ENCODE measurements around the gene ZNF570.
A peak's percentile ranks its signal among the peaks of the same experiment; 100 is the strongest.

ZNF570 gene

DNA sequence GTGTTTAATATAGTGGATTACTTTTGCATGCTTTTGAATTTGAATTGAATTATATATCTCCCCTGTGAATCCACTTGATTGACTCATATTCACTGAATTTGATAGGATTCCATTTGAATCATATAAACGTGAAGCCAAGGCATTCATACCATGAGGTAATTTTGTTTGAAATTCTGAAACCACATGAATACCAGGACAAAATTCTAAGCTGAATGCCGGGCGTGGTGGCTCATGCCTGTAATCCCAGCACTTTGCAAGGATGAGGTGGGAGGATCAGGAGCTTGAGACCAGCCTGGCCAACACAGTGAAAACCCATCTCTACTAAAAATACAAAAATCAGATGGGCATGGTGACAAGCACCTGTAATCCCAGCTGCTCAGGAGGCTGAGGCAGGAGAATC lies 42.0 kb downstream of the ZNF570 start:
- no peak overlapping the region for H3K4me3 ChIP-seq (ENCODE audit: low read depth, low read length)
- TF ChIP-seq, protein P1, sequence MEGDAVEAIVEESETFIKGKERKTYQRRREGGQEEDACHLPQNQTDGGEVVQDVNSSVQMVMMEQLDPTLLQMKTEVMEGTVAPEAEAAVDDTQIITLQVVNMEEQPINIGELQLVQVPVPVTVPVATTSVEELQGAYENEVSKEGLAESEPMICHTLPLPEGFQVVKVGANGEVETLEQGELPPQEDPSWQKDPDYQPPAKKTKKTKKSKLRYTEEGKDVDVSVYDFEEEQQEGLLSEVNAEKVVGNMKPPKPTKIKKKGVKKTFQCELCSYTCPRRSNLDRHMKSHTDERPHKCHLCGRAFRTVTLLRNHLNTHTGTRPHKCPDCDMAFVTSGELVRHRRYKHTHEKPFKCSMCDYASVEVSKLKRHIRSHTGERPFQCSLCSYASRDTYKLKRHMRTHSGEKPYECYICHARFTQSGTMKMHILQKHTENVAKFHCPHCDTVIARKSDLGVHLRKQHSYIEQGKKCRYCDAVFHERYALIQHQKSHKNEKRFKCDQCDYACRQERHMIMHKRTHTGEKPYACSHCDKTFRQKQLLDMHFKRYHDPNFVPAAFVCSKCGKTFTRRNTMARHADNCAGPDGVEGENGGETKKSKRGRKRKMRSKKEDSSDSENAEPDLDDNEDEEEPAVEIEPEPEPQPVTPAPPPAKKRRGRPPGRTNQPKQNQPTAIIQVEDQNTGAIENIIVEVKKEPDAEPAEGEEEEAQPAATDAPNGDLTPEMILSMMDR (conservative IDR thresholded peaks at IDR 0.05; ENCODE audit: low read depth, low read length), result no peak
- DNase-seq (ENCODE audit: low read depth), result no peak

DNA sequence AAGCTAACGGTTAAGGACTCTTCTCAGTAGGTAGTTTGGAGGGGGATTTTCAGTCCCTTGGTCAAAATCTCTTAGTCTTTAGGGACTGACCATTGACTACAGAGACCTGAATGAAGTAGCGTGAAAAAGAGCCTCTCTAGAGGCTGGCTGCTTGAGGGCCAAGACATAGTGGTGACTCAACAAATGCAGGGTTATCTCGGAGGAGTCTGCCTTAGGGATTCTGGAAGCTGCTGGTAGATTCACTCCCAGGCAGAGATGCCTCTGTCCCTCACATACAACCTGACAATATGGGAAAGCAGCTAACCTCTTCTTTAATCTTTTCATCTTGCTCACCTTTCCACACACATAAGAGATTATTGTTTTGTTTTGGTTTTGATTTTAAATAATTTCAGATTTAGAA lies 42.7 kb downstream of the ZNF570 start:
- DNase-seq (ENCODE audit: low read depth), result no peak
- TF ChIP-seq, protein P1 (conservative IDR thresholded peaks at IDR 0.05; ENCODE audit: low read depth, low read length), result no peak
- H3K4me3 ChIP-seq (ENCODE audit: low read depth, low read length), result no peak overlapping the region

DNA sequence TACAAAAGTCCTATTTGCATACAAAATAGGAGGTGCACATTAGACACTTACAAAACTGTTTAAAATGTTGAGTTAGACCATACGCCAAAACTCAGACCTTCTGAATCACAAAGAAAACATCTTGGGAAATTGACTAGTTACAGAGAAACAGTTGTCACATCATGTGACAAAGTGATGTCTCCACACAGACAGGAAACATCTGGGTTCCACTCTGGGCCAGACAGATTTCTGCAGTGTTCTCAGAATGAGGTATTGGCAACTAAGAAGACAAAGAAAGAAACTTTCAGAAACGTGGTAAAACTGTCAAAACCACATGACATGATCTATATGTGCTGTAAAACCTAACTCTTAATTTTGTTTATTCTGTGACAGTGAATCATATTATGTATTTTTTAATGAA lies 44.2 kb downstream of the ZNF570 start:
- no peak for DNase-seq (ENCODE audit: low read depth)
- TF ChIP-seq, protein P1 (conservative IDR thresholded peaks at IDR 0.05; ENCODE audit: low read depth, low read length), result no peak
- no peak overlapping the region for H3K4me3 ChIP-seq (ENCODE audit: low read depth, low read length)

DNA sequence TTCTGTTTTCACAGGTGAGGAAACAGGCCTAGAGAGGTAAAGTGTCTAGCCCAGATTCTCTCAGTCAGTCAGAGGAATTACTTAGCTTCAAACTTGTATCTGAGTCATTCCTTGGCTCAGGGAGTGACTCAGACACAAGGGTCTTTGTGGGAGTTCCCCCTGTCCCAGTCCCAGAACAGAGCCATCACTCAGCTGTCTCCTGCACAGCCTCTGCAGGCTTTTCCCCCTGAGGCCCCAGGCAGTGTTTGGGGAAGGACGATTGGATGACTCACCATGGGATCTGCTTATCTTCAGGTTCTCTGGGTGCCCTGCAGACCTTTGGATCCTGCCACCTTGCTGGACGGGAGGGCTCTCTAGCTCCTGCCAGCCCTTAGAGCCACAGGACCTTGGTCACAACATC lies 50.7 kb downstream of the ZNF570 start:
- DNase-seq (ENCODE audit: low read depth), result peak; percentile 17
- TF ChIP-seq, protein P1 (conservative IDR thresholded peaks at IDR 0.05; ENCODE audit: low read depth, low read length), result no peak
- no peak overlapping the region for H3K4me3 ChIP-seq (ENCODE audit: low read depth, low read length)

DNA sequence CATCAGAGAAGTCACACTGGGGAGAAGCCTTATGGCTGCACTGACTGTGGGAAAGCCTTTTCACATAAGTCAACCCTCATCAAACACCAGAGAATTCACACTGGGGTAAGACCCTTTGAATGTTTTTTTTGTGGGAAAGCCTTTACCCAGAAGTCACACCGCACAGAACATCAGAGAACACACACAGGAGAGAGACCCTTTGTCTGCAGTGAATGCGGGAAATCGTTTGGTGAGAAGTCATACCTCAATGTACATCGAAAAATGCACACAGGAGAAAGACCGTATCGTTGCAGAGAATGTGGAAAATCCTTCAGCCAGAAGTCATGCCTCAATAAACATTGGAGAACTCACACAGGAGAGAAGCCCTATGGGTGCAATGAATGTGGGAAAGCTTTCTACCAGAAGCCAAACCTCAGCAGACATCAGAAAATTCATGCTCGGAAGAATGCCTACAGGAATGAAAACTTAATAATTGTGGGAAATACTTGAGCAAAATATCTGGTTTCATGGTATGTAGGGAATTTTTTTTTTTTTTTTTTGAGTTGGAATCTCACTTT lies 68.3 kb downstream of the ZNF570 start:
- TF ChIP-seq, protein P1 (conservative IDR thresholded peaks at IDR 0.05; ENCODE audit: low read depth, low read length), result no peak
- peak; percentile 13 for DNase-seq (ENCODE audit: low read depth)
- H3K4me3 ChIP-seq (ENCODE audit: low read depth, low read length), result no peak overlapping the region
